ENCODE data around the gene MAMLD1. TPM values are rescaled to one million over a fixed set of nuclear protein-coding genes. Genes with fewer than 3 reads are reported as not detected.

The MAMLD1 gene
- total RNA-seq, 1 experiment from 2014 or later, result 0.74 TPM

GRCh38 chrX:150455215-150455608 lies 92.1 kb downstream of the MAMLD1 start:
- DNase-seq (ENCODE audit: extremely low read depth, low read depth), result no peak

- DNase-seq (ENCODE audit: extremely low read depth, low read depth), result peak; percentile 12
Measured at GRCh38 chrX:150456466-150456865, 93.3 kb downstream of the MAMLD1 start.

GRCh38 chrX:150456941-150457340 lies 93.8 kb downstream of the MAMLD1 start:
- DNase-seq (ENCODE audit: extremely low read depth, low read depth), result no peak

- DNase-seq (ENCODE audit: extremely low read depth, low read depth), result no peak
Measured at GRCh38 chrX:150459196-150459595, 96.1 kb downstream of the MAMLD1 start.

GRCh38 chrX:150460063-150460462 lies 96.9 kb downstream of the MAMLD1 start:
- DNase-seq (ENCODE audit: extremely low read depth, low read depth), result no peak

- DNase-seq (ENCODE audit: extremely low read depth, low read depth), result no peak
Measured at GRCh38 chrX:150460781-150461180, 97.7 kb downstream of the MAMLD1 start.

GRCh38 chrX:150463566-150463965 lies 100.4 kb downstream of the MAMLD1 start:
- DNase-seq (ENCODE audit: extremely low read depth, low read depth), result no peak

- DNase-seq (ENCODE audit: extremely low read depth, low read depth), result no peak
Measured at GRCh38 chrX:150464001-150464400, 100.9 kb downstream of the MAMLD1 start.

GRCh38 chrX:150465326-150465725 lies 102.2 kb downstream of the MAMLD1 start:
- no peak for DNase-seq (ENCODE audit: extremely low read depth, low read depth)

GRCh38 chrX:150465881-150466775 lies 103.0 kb downstream of the MAMLD1 start:
- DNase-seq (ENCODE audit: extremely low read depth, low read depth), result no peak

GRCh38 chrX:150472306-150472705 lies 109.2 kb downstream of the MAMLD1 start:
- DNase-seq (ENCODE audit: extremely low read depth, low read depth), result no peak

- no peak for DNase-seq (ENCODE audit: extremely low read depth, low read depth)
Measured at GRCh38 chrX:150473371-150473770, 110.3 kb downstream of the MAMLD1 start.

GRCh38 chrX:150475461-150475860 lies 112.3 kb downstream of the MAMLD1 start:
- DNase-seq (ENCODE audit: extremely low read depth, low read depth), result no peak

GRCh38 chrX:150476164-150476699 lies 113.1 kb downstream of the MAMLD1 start:
- DNase-seq (ENCODE audit: extremely low read depth, low read depth), result peak; percentile 22

- DNase-seq (ENCODE audit: extremely low read depth, low read depth), result no peak
Measured at GRCh38 chrX:150477371-150477770, 114.3 kb downstream of the MAMLD1 start.

- DNase-seq (ENCODE audit: extremely low read depth, low read depth), result no peak
Measured at GRCh38 chrX:150478496-150479492, 115.7 kb downstream of the MAMLD1 start.

GRCh38 chrX:150482537-150483206 lies 119.6 kb downstream of the MAMLD1 start:
- DNase-seq (ENCODE audit: extremely low read depth, low read depth), result peak; percentile 20

GRCh38 chrX:150483356-150483985 lies 120.4 kb downstream of the MAMLD1 start:
- no peak for DNase-seq (ENCODE audit: extremely low read depth, low read depth)

GRCh38 chrX:150486011-150486410 lies 122.9 kb downstream of the MAMLD1 start:
- peak; percentile 48 for DNase-seq (ENCODE audit: extremely low read depth, low read depth)

Data from NCI-H460 (cell line).